G401.6 (cell line): Measurements from ENCODE around the gene CLDN14.
"Not testable (repeated sequence)": the region's sequence is repeated elsewhere in the genome, so short reads cannot be mapped to it uniquely, and the experiment has no call there.

ENCODE experiments used
- FAIRE-seq: peaks from 2 replicates; lab custom pipeline; 2012; peaks lifted over from hg19 to GRCh38; lab: Jason Lieb, UNC

CLDN14 gene

DNA sequence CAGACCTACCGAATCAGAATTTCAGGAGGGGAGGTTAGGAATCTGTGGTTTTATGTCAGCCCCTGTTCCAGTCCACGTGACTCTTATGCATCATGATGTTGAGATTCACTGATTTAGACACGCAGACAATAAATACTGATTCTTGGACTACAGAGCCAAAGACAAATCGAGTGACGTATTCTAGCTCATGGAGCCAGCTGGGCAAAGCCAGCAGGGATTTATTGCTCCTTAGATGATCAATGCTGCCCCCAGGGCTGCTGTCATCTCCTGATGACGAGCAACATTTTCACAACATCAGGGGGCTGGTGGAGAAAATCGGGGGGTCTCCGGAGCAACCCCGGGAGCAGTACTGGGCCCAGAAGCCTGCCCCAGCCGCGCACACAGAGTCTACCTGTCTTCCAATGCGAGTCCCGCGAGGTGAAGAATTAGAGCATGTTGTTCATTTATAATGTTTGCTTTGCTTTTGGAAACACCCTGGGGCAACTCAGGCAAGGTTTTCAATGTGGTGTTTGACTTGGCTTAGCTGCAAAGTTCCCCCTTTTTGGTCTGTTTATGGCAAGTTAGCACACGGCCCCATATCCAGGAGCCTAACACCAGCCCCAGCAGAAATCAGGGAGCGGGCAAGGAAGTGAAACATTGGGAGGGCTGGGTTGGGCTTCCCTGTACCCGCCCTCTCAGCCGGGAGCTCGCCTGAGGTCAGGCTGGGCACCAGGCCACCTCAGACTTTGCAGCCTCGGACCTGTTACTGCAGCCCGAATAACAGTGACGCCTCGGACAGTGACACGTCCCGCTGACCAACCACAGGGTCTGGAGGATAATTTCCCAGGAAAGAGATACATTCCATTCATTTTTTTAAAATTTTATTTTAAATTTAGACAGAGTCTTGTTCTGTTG lies 19.9 kb upstream of the CLDN14 start:
- no peak for FAIRE-seq

DNA sequence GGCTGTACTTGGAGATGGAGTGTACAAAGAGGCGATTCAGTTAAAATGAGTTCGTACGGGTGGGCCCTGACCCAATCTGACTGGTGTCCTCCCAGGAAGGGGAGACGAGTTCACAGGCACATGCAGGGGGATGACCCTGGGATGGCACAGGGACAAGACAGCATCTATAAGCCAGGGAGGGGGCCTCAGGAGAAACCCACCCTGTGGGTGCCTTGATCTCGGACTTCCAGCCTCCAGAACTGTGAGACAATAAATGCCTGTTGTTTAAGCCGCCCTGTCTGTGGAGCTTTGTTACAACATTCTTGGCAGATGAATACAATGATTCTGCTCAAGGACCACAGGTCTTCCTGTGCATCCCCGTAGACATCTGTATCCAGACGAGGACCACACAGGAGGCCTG lies 14.6 kb upstream of the CLDN14 start:
- no peak for FAIRE-seq

DNA sequence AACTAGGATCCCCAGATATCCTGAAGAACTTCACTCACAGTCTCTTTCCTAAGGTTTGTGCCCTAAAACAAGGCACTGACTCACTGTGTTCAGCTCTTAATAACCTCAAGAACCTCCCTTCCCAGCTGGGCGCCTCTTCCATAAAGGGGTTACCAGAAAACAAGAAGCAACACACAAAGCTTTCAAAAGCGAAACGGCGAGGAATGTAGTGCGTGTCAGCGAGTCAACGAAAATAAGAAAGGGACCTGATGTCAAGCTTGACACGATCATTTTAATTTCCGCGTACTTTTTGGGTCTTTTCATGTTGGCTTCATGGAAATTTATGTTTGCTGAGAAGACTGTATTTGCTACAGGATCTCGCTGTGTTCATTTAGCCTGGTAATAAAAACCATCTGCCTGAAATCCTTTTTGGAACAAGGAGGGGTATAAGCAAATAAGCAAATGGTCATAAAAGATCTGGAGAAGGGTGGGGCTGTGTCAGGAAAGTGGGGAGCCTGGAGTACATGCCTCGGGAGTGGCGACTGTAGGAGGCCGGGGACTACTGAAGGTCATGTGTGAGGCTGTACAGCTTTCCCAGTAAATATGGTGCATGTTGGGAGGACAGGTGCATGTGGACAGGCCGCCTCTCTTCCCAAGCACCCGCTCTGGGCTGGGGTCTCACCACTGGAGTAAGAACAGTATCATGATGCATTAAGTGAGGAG lies 11.4 kb upstream of the CLDN14 start:
- no peak for FAIRE-seq

DNA sequence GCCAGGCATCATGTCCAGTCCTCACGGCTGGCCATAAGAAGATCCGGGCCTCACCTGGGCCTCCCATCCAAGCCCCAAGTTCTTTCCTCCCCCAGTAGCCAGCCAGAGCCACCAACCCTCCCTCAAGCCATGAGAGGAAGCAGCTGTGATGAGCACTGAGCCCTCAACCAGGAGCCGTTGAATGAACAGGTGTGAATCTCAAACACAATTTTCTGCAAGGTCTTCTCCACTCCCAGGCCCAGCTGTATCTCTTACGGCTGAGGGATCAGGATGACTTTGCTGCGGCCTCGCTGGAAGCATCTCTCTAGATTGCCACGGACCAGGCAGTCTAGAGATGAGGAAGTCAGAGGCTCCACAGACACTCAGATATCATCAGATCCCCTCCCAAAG lies 9.8 kb upstream of the CLDN14 start:
- FAIRE-seq: no peak

DNA sequence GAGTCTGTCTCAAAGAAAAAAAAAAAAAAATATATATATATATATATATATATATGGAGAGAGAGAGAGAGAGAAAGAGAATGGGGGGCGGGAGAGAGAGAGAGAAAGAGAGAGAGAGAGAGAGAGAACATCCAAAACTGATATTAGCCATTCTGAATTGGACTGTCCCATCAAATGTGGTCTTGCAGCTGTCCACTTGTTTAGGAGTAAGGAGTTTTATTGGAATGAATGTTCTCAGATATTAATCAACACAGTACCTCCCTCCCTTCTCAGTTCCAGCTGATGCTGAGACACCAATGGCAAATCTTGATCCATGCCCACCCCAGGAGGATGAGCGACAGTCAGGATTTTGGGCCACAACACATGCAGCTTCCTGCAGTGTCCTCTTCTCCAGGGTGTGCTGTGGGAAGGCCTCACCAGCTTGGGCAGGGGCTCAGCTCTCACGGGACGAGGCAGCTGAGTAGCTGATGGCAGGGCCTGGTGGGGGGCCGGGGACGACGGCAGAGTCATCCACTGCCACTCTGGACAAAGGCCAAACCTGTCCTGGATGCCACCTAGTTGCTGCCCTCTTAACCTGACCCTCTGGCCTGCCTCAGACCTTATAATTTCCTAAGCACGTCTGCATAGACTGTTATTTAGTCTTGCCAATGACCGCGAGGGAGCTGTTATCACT lies 9.3 kb upstream of the CLDN14 start:
- FAIRE-seq: no peak

DNA sequence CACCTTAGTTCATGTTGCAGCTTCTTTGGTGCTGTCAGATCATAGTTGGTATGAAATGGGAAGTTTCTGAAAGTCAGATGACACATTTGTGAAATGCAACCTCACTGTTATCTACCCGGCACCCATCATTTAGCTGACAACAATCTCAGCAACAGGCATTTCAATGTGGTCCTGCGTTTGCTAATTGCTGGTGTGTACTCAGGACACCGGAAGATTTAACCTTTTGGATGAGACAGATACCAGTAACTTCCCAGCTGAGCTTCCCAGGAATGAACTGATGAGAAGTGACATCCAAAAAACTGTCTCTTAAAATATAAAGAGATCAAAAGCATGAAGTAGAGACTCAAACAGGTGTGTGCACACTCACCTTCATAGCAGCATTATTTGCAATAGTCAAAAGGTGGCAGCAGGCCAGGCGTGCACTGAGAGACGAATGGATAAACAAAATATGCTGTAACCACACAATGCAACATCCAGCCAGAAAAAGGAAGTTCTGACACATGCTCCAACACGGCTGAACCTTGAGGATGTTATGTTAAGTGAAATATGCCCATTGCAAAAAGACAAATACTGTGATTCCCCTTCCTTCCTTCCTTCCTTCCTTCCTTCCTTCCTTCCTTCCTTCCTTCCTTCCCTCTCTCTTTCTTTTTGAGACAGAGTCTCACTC lies 7.9 kb upstream of the CLDN14 start:
- no peak for FAIRE-seq

DNA sequence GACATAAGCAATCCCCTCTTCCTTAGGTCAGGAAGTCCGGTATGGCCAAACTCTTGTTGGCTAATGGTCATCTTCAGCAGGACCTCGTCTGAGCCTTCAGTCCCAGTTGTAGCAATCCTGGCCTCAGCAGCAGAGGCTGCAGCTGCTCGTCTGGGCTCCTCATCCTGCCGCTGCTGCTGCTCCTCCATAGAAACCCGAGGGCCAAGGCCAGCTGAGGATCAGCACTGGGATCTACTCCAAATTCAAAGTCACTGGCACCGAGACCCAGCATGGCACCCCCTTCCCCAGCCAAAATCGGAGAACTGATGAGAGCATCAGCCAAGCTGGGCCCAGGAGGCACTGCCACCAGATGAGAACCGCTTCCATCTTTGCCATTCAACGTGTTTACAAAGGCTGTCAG lies 6.3 kb upstream of the CLDN14 start:
- no peak for FAIRE-seq

DNA sequence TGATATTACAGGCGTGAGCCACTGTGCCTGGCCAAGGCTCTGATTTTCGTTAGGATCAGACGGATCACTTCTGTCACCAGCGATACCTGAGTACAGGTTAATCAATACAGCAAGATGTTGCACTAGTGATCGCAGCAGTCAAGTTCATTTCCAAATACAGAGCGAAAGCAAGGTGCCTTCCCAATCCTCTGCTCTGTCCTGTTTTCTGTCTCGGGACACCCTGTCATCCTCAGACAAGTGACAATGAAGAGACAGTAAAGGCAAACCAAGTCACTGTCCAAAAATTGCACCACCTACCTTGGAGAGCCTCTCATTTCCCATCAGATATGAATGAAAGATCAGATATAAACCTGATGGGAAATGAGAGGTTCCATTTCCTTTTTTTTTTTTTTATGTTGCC lies 5.6 kb upstream of the CLDN14 start:
- FAIRE-seq: no peak

DNA sequence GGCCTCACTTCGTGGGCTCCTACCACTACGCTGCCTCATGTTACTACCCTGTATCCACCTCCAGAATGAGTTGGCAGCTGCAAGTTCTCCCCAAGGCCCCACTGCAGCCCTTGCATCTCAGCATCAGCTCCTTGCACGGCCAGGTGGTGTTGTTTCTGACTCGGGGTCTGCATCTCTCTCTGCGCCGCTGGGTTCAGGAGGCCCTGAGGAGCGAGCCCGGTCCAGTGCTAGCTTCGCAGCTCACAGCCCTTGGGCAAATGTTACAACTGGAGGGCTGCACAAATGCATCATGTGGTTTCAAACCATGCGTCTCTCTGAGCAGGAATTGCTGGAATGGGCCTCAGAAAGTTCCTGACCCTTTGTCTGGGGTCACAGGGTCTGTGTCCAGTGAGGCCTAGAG lies 3.2 kb upstream of the CLDN14 start:
- FAIRE-seq: no peak

DNA sequence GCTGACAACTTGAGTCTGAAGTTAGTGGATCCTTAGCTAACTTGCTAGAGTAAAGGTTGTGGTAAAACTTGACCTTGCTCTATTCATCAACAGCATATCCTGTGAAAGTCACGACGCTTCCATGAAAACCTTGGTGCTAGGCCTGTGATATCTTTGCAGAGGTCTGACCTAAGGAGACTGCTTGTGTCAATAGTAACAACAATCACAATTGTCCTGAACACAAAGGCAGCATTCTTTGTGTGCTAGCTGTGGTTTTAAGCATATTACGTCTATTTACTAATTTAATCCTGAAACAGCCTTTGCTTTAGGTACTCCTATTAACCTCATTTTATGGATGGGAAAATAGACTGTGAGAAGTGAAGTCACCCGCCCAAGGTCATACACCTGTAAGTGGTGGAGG lies 2.8 kb upstream of the CLDN14 start:
- FAIRE-seq: no peak

DNA sequence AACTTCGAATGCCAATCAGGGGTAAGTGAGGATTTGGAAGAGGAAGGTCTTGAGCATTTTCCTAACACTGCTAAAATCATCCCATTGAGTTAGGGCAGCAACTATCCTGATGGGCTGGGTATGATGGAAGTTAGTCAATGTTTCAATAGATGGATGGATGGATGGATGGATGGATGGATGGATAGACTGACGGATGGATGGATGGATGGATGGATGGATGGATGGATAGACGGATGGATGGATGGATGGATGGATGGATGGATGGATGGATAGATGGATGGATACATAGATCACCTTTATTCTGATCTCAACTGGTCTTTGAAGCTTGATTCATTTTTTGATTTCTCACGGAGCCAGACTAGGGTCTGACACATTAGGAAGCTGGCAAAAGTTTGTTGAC lies 2.3 kb upstream of the CLDN14 start:
- no peak for FAIRE-seq

DNA sequence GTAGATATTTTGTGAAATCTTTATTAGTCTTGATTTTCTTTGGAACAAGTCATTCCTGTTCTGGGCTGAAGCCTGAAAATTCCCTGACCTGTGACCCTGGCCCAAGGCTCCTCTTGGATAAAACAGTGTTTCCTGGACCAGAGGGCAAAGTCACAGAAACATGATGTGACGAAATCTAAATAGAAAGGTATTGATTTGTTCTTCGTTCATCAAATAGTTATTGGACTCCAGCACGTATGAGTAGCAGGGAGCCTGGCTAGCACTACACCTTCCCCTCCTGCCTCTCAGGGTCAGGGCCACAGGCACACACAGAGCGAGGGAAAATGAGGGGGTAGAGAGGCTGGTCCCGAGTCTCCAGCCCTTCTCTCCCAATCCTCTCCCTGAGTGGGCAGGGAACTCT lies 1.7 kb upstream of the CLDN14 start:
- no peak for FAIRE-seq

DNA sequence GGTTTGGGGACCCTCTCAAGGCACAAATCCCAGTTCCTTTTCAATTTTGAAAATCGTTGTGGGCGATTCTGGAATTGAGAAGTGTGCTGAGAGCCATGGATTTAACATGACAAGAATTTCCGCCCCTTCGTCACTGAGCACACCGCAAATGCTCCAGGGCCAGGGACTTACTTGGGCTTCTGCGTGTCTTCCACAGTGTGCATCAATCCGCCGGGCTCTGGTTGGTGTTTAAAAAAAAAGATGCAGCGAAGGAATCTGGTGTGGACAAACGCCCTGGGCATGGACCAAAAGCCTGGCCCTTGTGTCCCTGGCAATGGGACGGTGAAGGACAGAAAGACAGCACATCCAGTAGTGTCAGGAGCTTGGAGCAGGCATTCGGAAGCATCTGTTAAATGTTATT lies 696 bp upstream of the CLDN14 start:
- no peak for FAIRE-seq

DNA sequence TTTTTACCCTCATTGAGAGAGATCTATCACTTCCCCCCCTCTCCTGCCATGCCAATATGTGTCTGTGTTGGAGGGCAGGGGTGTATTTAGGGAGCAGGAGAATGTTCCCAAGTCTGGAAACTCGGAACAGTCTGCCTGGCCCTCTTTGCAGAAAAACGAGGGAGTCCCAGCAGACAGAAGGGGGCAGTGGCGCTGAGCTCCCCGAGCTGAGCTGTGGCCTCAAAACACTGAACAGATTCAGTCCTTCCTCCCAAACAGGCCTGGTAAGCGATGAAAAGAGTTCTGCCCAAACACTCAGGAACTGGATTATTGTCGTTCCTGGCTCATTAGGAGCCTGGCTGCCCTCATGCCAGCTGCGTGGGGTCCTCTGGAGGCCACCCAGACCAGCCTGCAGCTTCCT lies 981 bp downstream of the CLDN14 start:
- no peak for FAIRE-seq

DNA sequence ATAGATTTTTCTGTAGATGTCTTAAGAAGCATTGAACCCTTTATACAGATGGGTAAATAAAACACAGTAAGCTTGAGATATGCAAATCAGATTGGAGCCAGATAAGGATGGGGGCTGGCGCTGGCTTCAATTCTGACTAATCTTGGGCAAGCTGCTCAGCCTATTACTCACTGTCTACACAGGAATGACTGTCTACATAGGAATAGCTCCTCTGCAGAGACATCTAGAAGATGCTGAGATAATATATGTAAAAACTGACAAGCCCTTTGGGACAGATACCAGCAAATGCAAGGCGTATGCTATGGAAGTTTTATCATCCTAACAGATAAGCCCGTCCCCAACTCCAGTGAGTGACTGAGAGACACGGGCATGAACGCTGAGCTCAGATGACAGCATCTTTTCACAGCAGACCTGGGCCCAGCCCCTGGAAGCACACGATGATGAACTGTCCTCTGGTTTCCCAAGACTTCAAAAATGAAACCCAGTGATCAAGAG lies 1.7 kb downstream of the CLDN14 start:
- no peak for FAIRE-seq

DNA sequence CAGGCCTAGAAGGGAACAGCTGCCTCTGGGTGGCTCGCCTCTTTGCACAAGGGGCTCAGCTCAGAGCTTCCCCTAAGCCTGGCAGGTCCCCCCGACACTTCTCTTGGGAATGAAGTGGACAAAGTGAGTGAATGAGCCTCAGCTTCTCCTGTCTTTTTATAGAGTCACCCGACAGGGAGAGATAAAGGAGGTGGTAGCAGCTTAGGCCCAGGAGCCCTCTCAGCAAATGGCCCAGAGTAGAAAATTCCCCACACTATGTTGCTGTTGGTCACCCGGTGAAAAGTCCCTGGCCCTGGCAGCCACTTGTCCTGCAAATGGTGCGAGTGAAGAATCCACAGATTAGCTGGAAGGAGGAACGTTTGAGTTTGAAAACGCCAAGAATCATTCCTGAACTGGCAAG lies 2.4 kb downstream of the CLDN14 start:
- no peak for FAIRE-seq

DNA sequence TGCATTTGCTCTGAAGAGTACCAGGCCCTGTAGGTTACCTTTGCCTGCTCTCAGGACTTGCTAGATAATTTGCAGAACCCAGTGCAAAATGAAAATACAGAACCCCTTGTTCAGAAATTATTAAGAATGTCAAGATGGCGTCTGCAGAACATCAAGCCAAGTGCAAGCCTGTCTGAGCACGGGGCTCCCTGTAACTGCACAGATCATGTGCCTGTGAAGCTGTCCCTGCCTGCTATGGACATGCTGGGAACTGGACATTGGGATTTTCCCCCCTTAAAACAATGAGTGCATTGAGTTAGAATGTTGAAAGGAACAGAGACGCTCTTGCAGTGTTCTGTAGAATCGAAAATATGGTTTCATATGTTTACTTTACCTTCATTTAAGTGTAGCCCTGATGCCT lies 2.9 kb downstream of the CLDN14 start:
- FAIRE-seq: no peak

DNA sequence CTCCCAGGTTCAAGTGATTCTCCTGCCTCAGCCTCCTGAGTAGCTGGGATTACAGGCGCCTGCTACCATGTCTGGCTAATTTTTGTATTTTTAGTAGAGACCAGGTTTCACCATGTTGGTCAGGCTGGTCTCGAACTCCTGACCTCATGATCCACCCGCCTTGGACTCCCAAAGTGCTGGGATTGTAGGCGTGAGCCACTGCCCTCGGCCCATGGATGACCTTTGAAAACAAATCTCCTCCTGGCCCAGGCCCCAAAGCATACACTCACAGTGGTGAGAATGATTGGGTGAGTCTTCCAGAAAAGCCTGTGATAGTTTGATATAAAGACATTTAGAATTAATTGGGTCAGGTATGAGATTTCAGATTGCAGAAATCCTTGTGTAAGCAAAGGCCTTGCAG lies 3.4 kb downstream of the CLDN14 start:
- not testable (repeated sequence) for FAIRE-seq

DNA sequence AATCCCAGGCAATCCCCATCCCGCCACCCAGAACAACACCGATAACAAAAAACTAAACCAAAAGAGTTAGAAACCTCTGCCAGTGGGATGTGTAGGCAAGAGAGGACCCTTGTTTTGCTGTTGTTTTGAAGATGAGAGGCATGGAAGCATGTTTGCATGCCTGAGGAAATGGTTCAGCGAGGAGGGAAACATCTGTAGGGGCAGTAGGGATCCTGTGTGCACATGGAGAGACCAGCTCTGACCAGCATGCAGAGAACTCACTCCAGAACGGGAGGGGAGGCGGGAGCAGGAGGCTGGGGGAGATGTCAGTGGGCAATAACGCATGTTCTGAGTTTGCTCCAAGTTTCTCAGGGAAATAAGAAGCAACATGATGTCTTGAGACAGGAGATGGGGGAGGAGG lies 5.3 kb downstream of the CLDN14 start:
- no peak for FAIRE-seq

DNA sequence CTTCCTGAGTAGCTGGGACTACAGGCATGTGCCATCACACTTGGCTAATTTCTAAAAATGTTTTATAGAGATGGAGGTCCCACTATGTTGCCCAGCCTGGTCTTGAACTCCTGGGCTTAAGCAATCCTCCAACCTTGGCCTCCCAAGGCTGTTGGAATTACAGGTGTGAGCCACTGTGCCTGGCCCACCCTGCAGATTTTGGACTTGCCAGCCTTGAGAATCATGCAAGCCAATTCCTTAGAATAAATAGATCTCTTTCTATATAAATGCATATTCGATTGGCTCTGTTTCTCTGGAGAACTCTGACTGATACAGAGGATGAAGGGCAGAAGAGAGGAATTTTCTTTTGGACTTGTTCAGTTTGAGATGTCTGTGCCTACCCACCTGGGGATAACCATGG lies 6.7 kb downstream of the CLDN14 start:
- no peak for FAIRE-seq

DNA sequence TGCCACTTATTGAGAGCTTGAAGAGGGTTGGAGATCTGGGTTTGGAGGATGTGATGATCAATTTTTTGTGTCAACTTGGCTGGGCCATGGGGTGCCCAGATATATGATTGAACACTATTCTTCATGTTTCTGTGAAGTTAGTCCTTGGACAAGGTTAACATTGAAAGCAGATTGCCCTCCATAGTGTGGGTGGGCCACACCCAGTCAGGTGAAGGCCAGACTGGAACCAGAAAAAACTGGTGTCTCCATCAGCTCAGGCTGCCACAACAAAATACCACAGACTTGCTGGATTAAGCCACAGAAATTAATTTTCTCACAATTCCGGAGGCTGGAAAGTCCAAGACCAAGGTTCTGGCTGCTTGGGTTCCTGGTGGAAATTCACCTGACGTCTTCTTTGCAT lies 7.5 kb downstream of the CLDN14 start:
- FAIRE-seq: no peak

DNA sequence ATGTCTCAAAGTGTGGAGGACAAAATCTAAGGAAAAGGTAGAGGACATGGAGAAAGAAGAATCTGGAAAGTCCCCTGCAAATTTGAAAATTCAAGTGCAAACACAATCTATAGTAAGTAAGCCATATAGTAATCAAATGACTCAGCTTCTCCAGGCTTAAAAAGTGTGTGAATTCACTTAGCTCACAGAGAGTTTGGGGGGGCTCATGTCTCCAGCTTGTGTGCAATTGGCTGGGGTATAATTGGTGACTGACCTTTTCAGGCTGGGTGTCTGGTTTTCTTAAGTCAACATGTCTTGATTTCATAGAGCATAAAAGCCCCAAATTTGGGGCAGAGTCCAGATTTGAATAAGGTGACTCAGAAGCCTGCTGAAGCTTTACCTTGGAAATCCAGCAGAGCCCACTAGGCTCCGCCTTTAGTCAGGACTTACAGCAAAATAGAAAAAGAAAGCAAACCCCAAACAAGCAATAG lies 8.6 kb downstream of the CLDN14 start:
- no peak for FAIRE-seq

DNA sequence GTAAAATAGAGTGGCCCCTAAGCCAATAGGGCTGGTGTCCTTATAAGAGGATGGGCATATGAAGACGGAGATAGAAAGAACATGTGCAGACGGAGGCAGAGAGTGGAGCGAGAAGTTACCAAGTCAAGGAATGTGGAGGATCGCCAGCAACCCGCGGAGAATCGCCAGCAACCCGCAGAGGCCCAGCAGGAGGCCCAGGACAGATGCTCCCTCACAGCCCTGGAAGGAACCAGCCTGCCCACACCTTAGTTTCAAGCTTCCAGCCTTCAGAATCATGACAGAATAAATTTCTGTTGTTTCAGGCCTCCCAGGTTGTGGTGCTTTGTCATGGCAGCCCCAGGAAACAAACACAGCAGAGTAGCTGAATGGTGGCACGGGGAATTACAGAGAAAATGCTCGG lies 9.6 kb downstream of the CLDN14 start:
- FAIRE-seq: no peak
